Naive B cell (primary cell): ENCODE measurements around the gene HMGCR. TPM values are rescaled to one million over a fixed set of nuclear protein-coding genes. Genes with fewer than 3 reads are reported as not detected.

Experiments
- ATAC-seq, 2 donors: fragments of 150-1000 bp; cut with Tn5 transposase; 2 replicates each; pipeline ENCODE4 v1.10.0; 2021; ENCODE audit warnings: low read depth in 2 of 2, mild to moderate bottlenecking in 2 of 2, moderate library complexity in 2 of 2
- DNase-seq: peaks from one replicate; pipeline ENCODE4 v3.0.0; 2022
- H3K27ac Mint-ChIP-seq, 6 donors: one replicate each; pipeline ENCODE4 v1.8.0; 2020 to 2022; ENCODE audit warnings: mild to moderate bottlenecking in 6 of 6, mixed read lengths in 6 of 6, moderate library complexity in 5 of 6, inconsistent platforms in 2 of 6
- H3K27me3 Mint-ChIP-seq, 3 donors: one replicate each; pipeline ENCODE4 v1.8.0; 2021 to 2022; ENCODE audit warnings: mixed read lengths in 3 of 3, mild to moderate bottlenecking in 1 of 3
- H3K36me3 Mint-ChIP-seq, 2 donors: one replicate each; pipeline ENCODE4 v1.8.0; 2020 to 2022; ENCODE audit warnings: mixed read lengths in 2 of 2, inconsistent platforms in 1 of 2, mild to moderate bottlenecking in 1 of 2
- H3K4me1 Mint-ChIP-seq, 3 donors: one replicate each; pipeline ENCODE4 v1.8.0; 2020 to 2022; ENCODE audit warnings: mixed read lengths in 3 of 3, inconsistent platforms in 1 of 3, mild to moderate bottlenecking in 1 of 3, moderate library complexity in 1 of 3
- H3K4me3 Mint-ChIP-seq, 8 donors: one replicate each; pipeline ENCODE4 v1.8.0; 2020 to 2022; ENCODE audit warnings: mild to moderate bottlenecking in 8 of 8, mixed read lengths in 8 of 8, moderate library complexity in 8 of 8, inconsistent platforms in 2 of 8
- H3K9me3 Mint-ChIP-seq, 7 donors: one replicate each; pipeline ENCODE4 v1.8.0; 2020 to 2022; ENCODE audit warnings: mixed read lengths in 7 of 7, mild to moderate bottlenecking in 5 of 7, inconsistent platforms in 2 of 7, moderate library complexity in 1 of 7
- polyA plus RNA-seq, 6 donors: library from polyadenylated mRNA; unstranded; fragments of 300-500 nt; fragmentation: Illumina TruSeq; gene quantifications; one replicate each; pipeline ENCODE4 v1.2.3, GENCODE V29; 2021; ENCODE audit warnings: low read depth in 6 of 6

Gene HMGCR
- polyA plus RNA-seq, 6 donors from 2014 or later: 9.9 to 22.4 (median 14.1) TPM

DNA sequence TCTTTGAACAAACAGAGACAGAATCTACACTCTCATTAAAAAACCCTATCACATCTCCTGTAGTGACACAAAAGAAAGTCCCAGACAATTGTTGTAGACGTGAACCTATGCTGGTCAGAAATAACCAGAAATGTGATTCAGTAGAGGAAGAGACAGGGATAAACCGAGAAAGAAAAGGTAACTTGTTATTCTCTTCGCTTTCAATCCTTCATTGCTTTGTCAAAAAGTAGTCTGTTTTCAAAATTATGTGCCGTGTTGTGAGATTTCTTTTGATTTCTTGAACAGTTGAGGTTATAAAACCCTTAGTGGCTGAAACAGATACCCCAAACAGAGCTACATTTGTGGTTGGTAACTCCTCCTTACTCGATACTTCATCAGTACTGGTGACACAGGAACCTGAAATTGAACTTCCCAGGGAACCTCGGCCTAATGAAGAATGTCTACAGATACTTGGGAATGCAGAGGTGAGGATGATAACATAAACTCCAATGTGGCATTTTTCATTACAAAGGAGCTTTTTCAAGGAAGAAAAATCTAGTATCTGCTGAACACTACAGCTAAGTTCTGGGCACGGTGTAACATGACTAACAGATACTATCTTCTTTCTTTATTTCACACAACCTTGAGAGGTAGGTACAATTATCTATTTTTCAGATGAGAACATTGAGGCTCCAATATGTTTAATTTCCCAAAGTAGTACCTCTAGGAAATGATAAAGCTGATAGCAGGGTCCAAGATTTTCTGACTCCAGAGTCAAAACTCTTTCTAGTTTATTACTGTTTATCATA lies 14.3 kb downstream of the HMGCR start:
- ATAC-seq (no peak), DNase-seq (no peak)
- Mint-ChIP-seq H3K4me1 (no peaks in the 10 kb centered on the region), H3K9me3 (no peaks in the 10 kb centered on the region), H3K4me3 (no peak overlapping the region), H3K36me3 (peaks cover 27 to 36% of the 10 kb centered on the region in 2 donors), H3K27me3 (no peaks in the 10 kb centered on the region), H3K27ac (peak overlapping the region in 1 of 6 donors; percentile 31)

DNA sequence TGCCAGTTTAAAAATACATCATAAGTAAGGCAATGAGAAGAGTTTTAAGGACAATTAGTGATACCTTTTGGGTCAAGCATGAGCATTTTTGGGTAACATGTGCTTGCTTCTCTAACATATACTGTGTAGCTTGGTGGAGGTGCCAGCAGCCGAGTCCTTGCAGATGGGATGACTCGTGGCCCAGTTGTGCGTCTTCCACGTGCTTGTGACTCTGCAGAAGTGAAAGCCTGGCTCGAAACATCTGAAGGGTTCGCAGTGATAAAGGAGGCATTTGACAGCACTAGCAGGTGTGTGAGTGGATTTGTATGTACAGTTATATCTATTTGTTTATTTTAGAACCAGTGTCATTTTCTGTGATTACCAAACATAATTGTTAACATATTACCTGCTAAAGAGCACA lies 18.2 kb downstream of the HMGCR start:
- Mint-ChIP-seq H3K4me1 (no peaks in the 10 kb centered on the region), H3K27me3 (no peaks in the 10 kb centered on the region), H3K9me3 (no peaks in the 10 kb centered on the region), H3K36me3 (peaks cover 34 to 35% of the 10 kb centered on the region in 2 donors), H3K27ac (peak overlapping the region in 2 of 6 donors; percentile 23 to 38), H3K4me3 (no peak overlapping the region)
- ATAC-seq (no peak), DNase-seq (no peak)

DNA sequence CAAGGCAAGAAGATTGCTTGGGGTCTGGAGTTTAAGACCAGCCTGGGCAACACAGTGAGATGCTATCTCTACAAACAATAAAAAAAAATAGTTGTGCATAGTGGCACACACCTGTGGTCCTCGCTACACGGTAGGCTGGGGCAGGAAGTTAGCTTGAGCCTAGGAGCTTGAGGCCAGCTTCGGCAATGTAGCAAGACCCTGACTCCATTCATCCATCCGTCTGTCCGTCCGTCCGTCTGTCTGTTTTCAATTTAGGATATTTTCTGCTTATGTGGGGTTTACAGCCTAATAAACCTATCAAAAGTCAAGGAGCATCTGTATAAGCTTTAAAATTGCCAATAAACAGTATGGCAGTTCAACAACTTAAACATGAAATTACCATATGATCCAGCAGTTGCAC lies 19.7 kb downstream of the HMGCR start:
- Mint-ChIP-seq H3K27ac (no peak overlapping the region), H3K4me1 (no peaks in the 10 kb centered on the region), H3K27me3 (no peaks in the 10 kb centered on the region), H3K36me3 (peaks cover 29 to 38% of the 10 kb centered on the region in 2 donors), H3K4me3 (no peak overlapping the region), H3K9me3 (no peaks in the 10 kb centered on the region)
- ATAC-seq: no peak
- no peak for DNase-seq

DNA sequence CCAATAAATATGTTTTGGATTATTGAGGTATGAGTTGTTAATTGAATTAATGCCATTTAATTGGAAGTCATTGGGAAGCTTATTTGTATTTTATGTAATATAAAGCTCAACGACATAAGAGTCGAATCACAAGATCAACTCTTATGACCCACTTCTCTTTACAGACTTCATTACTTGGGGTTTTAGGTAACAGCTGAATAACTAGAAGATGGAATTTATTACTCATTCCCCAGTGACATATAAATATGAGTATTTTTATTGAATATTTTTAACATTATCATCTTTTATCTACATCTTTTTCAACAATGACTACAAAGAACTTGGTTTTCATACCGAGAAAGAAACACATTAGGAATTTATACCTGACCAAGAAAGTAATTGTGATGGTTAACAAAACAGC lies 21.1 kb downstream of the HMGCR start:
- no peaks in the 10 kb centered on the region for H3K9me3 Mint-ChIP-seq
- no peak for DNase-seq
- peaks cover 29 to 43% of the 10 kb centered on the region in 2 donors for H3K36me3 Mint-ChIP-seq

DNA sequence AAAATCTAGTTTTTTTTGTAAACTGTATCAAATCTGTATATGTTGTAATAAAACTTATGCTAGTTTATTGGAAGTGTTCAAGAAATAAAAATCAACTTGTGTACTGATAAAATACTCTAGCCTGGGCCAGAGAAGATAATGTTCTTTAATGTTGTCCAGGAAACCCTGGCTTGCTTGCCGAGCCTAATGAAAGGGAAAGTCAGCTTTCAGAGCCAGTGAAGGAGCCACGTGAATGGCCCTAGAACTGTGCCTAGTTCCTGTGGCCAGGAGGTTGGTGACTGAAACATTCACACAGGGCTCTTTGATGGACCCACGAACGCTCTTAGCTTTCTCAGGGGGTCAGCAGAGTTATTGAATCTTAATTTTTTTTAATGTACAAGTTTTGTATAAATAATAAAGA lies 24.3 kb downstream of the HMGCR start:
- Mint-ChIP-seq H3K4me3 (no peak overlapping the region), H3K27ac (no peak overlapping the region), H3K27me3 (no peaks in the 10 kb centered on the region), H3K36me3 (peaks cover 29 to 35% of the 10 kb centered on the region in 2 donors), H3K9me3 (no peaks in the 10 kb centered on the region), H3K4me1 (no peaks in the 10 kb centered on the region)
- ATAC-seq (no peak), DNase-seq (no peak)

More for the DNA sequence above, 21.1 kb downstream of the HMGCR start:
- no peak overlapping the region for H3K4me3 Mint-ChIP-seq
- H3K27ac Mint-ChIP-seq: no peak overlapping the region
- no peaks in the 10 kb centered on the region for H3K4me1 Mint-ChIP-seq
- H3K27me3 Mint-ChIP-seq: no peaks in the 10 kb centered on the region
- ATAC-seq: no peak

DNA sequence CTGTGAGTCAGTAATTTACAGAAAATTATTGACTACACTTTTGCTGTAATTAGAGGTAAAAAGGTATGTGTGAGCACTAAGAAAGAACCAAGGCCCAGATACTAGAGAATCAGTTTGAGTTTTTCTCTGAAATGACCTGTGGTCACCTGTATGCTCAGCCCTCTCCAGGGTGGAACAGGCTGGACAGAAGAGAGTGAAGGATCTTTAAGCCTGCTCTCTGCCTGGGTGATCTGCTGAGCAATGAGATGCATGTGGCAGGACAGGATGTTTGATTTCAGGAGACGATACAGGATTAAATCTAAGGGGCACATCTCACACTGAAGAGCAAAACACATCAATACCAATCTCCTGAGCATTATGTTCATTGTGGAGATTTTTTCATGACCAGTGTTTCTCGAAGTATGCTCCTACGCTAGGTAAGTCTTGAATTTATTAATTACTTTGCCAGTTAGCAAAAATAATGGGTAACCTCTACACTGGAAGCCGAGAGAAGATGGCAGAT lies 25.5 kb downstream of the HMGCR start:
- H3K4me1 Mint-ChIP-seq: peaks cover 0 to 4% (median 0%) of the 10 kb centered on the region in 3 donors
- H3K4me3 Mint-ChIP-seq: no peak overlapping the region
- ATAC-seq (no peak), DNase-seq (no peak)
- peak overlapping the region in 2 of 6 donors; percentile 14 to 26 for H3K27ac Mint-ChIP-seq
- no peaks in the 10 kb centered on the region for H3K27me3 Mint-ChIP-seq
- H3K9me3 Mint-ChIP-seq: no peaks in the 10 kb centered on the region
- H3K36me3 Mint-ChIP-seq: peaks cover 17 to 25% of the 10 kb centered on the region in 2 donors

DNA sequence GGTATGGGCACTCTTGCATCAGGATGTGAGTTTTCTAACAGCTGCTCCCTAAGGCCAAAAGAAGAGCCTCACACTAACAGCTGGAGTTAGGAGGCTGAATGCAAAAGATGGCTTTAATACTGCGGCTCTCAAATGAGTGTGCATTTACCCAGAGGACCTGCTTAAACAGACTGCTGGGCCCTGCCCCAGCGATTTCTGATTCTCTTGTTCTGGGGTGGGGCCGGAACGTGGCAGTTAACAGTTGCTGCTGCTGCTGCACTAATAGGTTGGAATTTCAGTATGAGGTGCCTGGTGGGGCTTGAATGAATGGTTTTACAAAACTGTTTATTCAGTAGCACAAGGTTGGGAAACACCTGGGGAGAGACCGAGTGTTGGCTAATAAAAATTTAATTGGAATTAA lies 26.1 kb downstream of the HMGCR start:
- H3K4me3 Mint-ChIP-seq: no peak overlapping the region
- H3K36me3 Mint-ChIP-seq: peaks cover 15 to 25% of the 10 kb centered on the region in 2 donors
- no peaks in the 10 kb centered on the region for H3K9me3 Mint-ChIP-seq
- peaks cover 0 to 4% (median 0%) of the 10 kb centered on the region in 3 donors for H3K4me1 Mint-ChIP-seq
- DNase-seq (no peak), ATAC-seq (no peak)
- peak overlapping the region in 1 of 6 donors; percentile 7 for H3K27ac Mint-ChIP-seq
- no peaks in the 10 kb centered on the region for H3K27me3 Mint-ChIP-seq

DNA sequence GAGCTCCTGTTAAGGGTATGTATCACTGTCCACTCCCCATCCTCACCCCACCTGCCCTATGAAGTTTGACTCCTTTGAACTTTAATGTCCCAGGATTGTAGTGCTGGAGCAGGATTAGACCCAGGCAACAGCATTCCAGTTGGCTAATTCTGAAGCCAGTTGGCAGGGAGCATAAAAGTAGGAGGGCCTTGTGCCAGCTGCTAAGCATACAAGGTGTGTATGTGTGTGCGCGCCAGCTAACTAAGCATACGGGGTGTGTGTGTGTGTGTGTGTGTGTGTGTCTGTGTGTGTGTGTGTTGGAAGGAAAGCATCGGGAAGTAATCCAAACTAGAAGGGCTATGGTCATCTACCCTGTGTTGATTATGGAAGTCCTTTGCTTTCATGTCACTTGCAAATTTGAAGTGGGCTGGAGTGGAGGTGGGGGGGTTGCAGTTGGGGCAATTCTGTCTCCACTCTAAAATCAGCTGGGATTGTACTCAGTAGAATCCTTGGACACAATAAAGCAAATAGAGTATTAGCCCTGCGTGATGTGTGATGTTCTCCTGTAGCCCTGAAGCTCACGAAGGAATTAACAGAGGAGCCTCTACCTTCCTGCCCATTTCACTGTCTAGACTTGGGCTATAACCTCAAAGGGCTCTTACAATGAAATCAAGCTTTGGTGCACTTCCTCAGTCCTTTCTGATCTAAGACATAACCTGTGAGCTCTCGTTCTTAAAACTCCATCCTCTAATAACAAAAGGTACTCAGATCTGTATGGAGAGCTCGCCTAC lies 26.9 kb downstream of the HMGCR start:
- Mint-ChIP-seq H3K4me1 (peaks cover 0 to 4% (median 0%) of the 10 kb centered on the region in 3 donors), H3K4me3 (no peak overlapping the region), H3K36me3 (peaks cover 15 to 22% of the 10 kb centered on the region in 2 donors), H3K9me3 (no peaks in the 10 kb centered on the region), H3K27me3 (no peaks in the 10 kb centered on the region), H3K27ac (peak overlapping the region in 2 of 6 donors; percentile 4 to 57)
- ATAC-seq: no peak
- DNase-seq: no peak

DNA sequence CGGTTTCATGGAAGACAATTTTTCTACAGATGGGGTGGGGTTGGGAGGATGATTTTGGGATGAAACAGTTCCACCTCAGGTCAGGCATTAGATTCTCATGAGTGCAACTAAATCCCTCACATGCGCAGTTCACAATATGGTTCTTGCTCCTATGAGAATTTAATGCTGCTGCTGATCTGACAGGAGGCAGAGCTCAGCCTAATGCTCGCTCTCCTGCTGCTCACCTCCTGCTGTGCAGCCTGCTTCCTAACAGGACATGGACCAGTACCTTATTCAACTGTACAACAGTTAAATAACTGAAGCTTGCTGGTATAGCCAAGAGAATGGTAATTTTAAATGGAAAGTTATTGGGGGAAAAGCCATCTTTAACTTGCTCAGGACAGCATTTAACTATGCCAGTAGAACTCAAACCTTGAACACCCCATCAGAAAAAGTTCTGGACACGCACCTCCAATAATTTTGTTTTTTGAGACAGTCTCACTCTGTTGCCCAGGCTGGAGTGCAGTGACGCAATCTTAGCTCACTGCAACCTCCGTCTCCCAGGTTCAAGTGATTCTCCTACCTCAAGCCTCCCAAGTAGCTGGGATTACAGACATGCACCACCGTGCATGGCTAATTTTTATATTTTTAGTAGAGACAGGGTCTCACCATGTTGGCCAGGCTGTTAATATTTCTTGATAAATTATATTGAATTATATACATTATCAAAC lies 27.7 kb downstream of the HMGCR start:
- no peaks in the 10 kb centered on the region for H3K9me3 Mint-ChIP-seq
- peaks cover 12 to 22% of the 10 kb centered on the region in 2 donors for H3K36me3 Mint-ChIP-seq
- DNase-seq (no peak), ATAC-seq (no peak)
- no peaks in the 10 kb centered on the region for H3K27me3 Mint-ChIP-seq
- no peak overlapping the region for H3K4me3 Mint-ChIP-seq
- peak overlapping the region in 1 of 6 donors; percentile 14 for H3K27ac Mint-ChIP-seq
- peaks cover 0 to 4% (median 0%) of the 10 kb centered on the region in 3 donors for H3K4me1 Mint-ChIP-seq

DNA sequence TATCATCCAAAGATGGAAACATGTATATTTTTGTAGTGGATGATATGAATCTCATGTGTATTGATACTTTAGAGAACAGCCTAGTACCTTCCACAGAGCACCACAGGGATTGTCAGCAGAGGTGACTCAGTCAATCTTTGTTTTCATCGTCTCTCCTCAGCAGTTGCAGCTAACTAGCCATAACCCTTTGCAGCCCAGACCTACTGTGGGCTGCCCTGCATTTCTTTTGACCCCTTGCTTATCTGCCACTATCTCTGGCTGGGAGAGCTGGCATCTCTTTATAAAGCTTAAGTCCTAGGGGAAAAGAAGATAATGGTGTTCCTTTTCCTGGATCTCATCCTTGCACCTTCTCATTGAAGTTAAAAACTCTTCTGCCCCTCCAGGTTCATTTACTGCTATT lies 28.7 kb downstream of the HMGCR start:
- H3K4me3 Mint-ChIP-seq: no peak overlapping the region
- DNase-seq (no peak), ATAC-seq (no peak)
- no peaks in the 10 kb centered on the region for H3K27me3 Mint-ChIP-seq
- peak overlapping the region in 1 of 6 donors; percentile 53 for H3K27ac Mint-ChIP-seq
- peaks cover 2 to 18% of the 10 kb centered on the region in 2 donors for H3K36me3 Mint-ChIP-seq
- H3K4me1 Mint-ChIP-seq: peaks cover 0 to 4% (median 0%) of the 10 kb centered on the region in 3 donors
- H3K9me3 Mint-ChIP-seq: no peaks in the 10 kb centered on the region

DNA sequence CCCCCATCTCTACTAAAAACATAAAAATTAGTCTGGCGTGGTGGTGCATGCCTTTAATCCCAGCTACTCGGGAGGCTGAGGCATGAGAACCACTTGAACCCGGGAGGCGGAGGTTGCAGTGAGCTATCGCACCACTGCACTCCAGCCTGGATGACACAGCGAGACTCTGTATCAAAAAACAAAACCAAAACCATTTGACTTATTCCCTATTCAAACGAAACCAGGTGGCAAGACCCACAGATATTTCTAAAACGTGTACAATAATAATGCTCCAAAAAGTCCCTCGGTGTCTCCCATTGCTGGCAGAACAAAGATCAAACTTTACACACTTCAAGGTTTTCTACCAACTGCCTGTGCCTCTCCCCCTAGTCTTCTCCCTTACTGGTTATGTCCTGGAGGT lies 29.8 kb downstream of the HMGCR start:
- Mint-ChIP-seq H3K4me3 (no peak overlapping the region), H3K9me3 (no peaks in the 10 kb centered on the region), H3K4me1 (peaks cover 0 to 4% (median 0%) of the 10 kb centered on the region in 3 donors), H3K27ac (no peak overlapping the region), H3K27me3 (no peaks in the 10 kb centered on the region), H3K36me3 (peaks cover 6 to 17% of the 10 kb centered on the region in 2 donors)
- DNase-seq (no peak), ATAC-seq (no peak)

DNA sequence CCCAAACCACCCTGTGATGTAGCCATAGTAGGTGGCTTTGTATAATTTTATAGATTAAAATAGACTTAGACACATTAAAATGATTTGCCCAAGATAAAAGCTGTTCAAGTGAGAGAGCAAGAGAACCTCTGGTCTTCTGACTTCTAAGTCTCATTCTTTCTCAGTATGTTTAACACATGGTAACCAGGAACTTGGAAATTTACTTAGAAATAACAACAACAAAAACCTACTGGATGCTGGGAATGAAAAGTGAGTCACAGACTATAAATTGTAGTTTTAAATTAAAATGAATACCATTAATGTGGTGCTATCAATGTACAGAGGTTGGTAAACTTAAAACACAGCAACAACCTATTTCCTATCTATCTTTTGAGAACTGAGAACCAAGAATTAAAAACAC lies 30.4 kb downstream of the HMGCR start:
- DNase-seq (no peak), ATAC-seq (no peak)
- H3K27me3 Mint-ChIP-seq: no peaks in the 10 kb centered on the region
- H3K27ac Mint-ChIP-seq: peak overlapping the region in 1 of 6 donors; percentile 45
- H3K9me3 Mint-ChIP-seq: no peaks in the 10 kb centered on the region
- H3K4me3 Mint-ChIP-seq: no peak overlapping the region
- peaks cover 0 to 4% (median 0%) of the 10 kb centered on the region in 3 donors for H3K4me1 Mint-ChIP-seq
- peaks cover 6 to 14% of the 10 kb centered on the region in 2 donors for H3K36me3 Mint-ChIP-seq

DNA sequence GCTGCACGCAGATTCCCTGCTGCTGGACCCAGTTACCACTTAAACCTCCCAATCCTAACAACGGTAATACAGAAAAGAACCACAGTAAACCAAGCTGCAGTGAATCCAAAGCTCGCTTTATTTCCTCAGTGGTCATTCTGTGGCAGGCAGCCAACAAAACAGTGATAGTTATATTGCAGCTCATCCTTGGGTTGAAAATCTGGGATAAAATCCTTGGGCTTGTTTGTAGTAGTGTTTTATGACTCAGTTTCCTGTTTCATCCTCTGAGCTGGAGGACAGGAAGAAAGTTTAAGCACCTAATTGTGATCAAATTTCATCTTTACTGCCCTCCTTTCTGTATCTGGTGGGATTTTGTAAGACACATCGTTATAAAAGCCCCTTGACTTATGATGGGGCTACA lies 31.4 kb downstream of the HMGCR start:
- DNase-seq (no peak), ATAC-seq (no peak)
- Mint-ChIP-seq H3K9me3 (no peaks in the 10 kb centered on the region), H3K4me3 (no peak overlapping the region), H3K27me3 (no peaks in the 10 kb centered on the region), H3K27ac (no peak overlapping the region), H3K36me3 (peaks cover 6 to 10% of the 10 kb centered on the region in 2 donors), H3K4me1 (peaks cover 0 to 4% (median 0%) of the 10 kb centered on the region in 3 donors)
